SK-N-SH treated with all-trans-retinoic acid at 6 μM for 48 hours (cell line): ENCODE measurements around the gene SPACA1.

ENCODE experiments used
- ATAC-seq: fragments of 200-7000 bp; cut with Tn5 transposase; 3 replicates; pipeline ENCODE4 v1.9.1; 2020; ENCODE audit warnings: mild to moderate bottlenecking, moderate library complexity
- BACH2 ChIP-seq: fragments of 250-450 bp; sonication (Bioruptor Pico); IDR thresholded peaks from 2 replicates; pipeline ENCODE4 v1.9.0; 2021; ENCODE audit warnings: mild to moderate bottlenecking, borderline replicate concordance
- CSDC2 ChIP-seq: fragments of 250-450 bp; sonication (Bioruptor Pico); IDR thresholded peaks from 2 replicates; pipeline ENCODE4 v1.5.0; 2020; ENCODE audit warnings: mild to moderate bottlenecking, moderate library complexity
- ESRRG ChIP-seq: fragments of 250-450 bp; sonication (Bioruptor Pico); IDR thresholded peaks from 2 replicates; pipeline ENCODE4 v1.6.1; 2021; ENCODE audit warnings: mild to moderate bottlenecking
- GLIS3 ChIP-seq: fragments of 250-450 bp; sonication (Bioruptor Pico); IDR thresholded peaks from 2 replicates; pipeline ENCODE4 v1.5.0; 2020; ENCODE audit warnings: mild to moderate bottlenecking, moderate library complexity
- ISL1 ChIP-seq: fragments of 250-450 bp; sonication (Bioruptor Pico); IDR thresholded peaks from 2 replicates; pipeline ENCODE4 v2.1.2; 2022; ENCODE audit warnings: mild to moderate bottlenecking, moderate library complexity
- OSR1 ChIP-seq: fragments of 250-450 bp; sonication (Bioruptor Pico); IDR thresholded peaks from 2 replicates; pipeline ENCODE4 v1.8.0; 2022; ENCODE audit warnings: moderate library complexity, mild to moderate bottlenecking, inconsistent platforms
- PATZ1 ChIP-seq: fragments of 250-450 bp; sonication (Bioruptor Pico); IDR thresholded peaks from 2 replicates; pipeline ENCODE4 v1.8.0; 2020; ENCODE audit warnings: mild to moderate bottlenecking, moderate library complexity, borderline replicate concordance
- POU6F1 ChIP-seq: fragments of 250-450 bp; sonication (Bioruptor Pico); IDR thresholded peaks from 2 replicates; pipeline ENCODE4 v1.8.0; 2021; ENCODE audit warnings: low read depth, mild to moderate bottlenecking, moderate library complexity, borderline replicate concordance
- PPARA ChIP-seq: fragments of 250-450 bp; sonication (Bioruptor Pico); IDR thresholded peaks from 2 replicates; pipeline ENCODE4 v1.5.0; 2020; ENCODE audit warnings: mild to moderate bottlenecking, borderline replicate concordance
- RARB ChIP-seq: fragments of 250-450 bp; sonication (Bioruptor Pico); IDR thresholded peaks from 2 replicates; pipeline ENCODE4 v1.8.0; 2021; ENCODE audit warnings: mild to moderate bottlenecking, moderate library complexity
- TCF4 ChIP-seq: fragments of 250-450 bp; sonication (Bioruptor Pico); IDR thresholded peaks from 2 replicates; pipeline ENCODE4 v1.8.0; 2021; ENCODE audit warnings: mild to moderate bottlenecking, moderate library complexity, borderline replicate concordance
- TOX ChIP-seq: fragments of 250-450 bp; sonication (Bioruptor Pico); IDR thresholded peaks from 2 replicates; pipeline ENCODE4 v1.8.0; 2021; ENCODE audit warnings: mild to moderate bottlenecking, moderate library complexity, borderline replicate concordance
- ZC3H10 ChIP-seq: fragments of 250-450 bp; sonication (Bioruptor Pico); IDR thresholded peaks from 2 replicates; pipeline ENCODE4 v1.5.1; 2021; ENCODE audit warnings: mild to moderate bottlenecking, moderate library complexity
- ZFP3 ChIP-seq: fragments of 250-450 bp; sonication (Bioruptor Pico); IDR thresholded peaks from 2 replicates; pipeline ENCODE4 v1.5.0; 2020; ENCODE audit warnings: mild to moderate bottlenecking, moderate library complexity
- ZNF565 ChIP-seq: fragments of 450-650 bp; formaldehyde crosslinking; conservative IDR thresholded peaks from 2 replicates; pipeline ENCODE4 v1.5.0; 2020; ENCODE audit warnings: low read depth, mild to moderate bottlenecking, moderate library complexity
- ZNF8 ChIP-seq: fragments of 450-650 bp; formaldehyde crosslinking; IDR thresholded peaks from 2 replicates; pipeline ENCODE4 v1.5.0; 2020; ENCODE audit warnings: mild to moderate bottlenecking, moderate library complexity
- TF ChIP-seq, protein P1 (sequence below): fragments of 250-450 bp; sonication (Bioruptor Pico); IDR thresholded peaks from 2 replicates; pipeline ENCODE4 v1.5.1; 2020; ENCODE audit warnings: low read depth, mild to moderate bottlenecking, moderate library complexity
- TF ChIP-seq, protein P2 (sequence below): fragments of 250-450 bp; sonication (Bioruptor Pico); IDR thresholded peaks from 2 replicates; pipeline ENCODE4 v1.5.0; 2020; ENCODE audit warnings: mild to moderate bottlenecking, moderate library complexity

SPACA1 gene

DNA sequence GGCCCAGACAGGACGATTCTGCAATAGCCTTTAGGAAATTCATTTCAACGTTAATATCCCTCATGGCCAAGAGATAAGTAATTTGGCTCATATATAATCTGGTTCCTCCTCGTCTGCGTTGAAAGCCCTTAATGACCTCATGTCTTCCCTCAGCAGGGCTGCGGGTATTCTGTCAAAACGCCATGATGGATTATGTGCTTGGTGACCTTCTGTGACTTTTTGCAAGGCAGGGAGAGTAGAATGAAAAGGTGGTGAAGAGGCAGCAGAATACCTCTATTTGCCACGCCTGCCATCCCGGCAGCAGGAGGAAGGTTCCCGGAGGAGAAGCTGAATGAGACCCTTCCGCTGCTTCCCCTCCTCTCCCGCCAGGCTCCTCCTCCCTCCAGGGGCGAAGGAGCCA, 41.1 kb upstream of the SPACA1 start:
- no peak for TF ChIP-seq GLIS3 (CRISPR knock-in tag)
- no peak for TF ChIP-seq PATZ1 (CRISPR knock-in tag)
- TF ChIP-seq, protein P1, sequence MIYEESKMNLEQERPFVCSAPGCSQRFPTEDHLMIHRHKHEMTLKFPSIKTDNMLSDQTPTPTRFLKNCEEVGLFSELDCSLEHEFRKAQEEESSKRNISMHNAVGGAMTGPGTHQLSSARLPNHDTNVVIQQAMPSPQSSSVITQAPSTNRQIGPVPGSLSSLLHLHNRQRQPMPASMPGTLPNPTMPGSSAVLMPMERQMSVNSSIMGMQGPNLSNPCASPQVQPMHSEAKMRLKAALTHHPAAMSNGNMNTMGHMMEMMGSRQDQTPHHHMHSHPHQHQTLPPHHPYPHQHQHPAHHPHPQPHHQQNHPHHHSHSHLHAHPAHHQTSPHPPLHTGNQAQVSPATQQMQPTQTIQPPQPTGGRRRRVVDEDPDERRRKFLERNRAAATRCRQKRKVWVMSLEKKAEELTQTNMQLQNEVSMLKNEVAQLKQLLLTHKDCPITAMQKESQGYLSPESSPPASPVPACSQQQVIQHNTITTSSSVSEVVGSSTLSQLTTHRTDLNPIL (CRISPR knock-in tag): no peak
- TF ChIP-seq ZNF565 (CRISPR knock-in tag): no peak
- no peak for ATAC-seq

DNA sequence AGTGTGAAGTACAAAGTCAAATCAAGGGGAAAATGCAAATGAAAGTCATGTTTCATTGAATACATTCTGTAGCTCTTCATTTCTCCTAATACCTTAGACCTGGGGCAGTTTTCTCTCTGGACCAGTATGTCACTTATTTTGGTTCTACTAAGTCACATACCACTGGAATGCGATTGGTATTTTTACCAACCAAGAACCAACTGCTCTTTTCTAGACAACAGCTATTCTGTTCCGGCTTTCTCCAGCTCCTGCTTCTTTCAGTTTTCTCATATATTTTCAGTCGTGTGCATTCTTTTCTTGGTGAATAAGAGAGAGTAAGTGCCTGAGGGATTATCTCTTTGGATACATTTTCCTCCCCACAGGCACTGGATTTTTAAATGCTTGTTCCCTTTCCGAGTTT, 39.2 kb upstream of the SPACA1 start:
- no peak for ATAC-seq
- TF ChIP-seq TCF4 (CRISPR knock-in tag): no peak
- TF ChIP-seq ESRRG (CRISPR knock-in tag): no peak
- TF ChIP-seq CSDC2 (CRISPR knock-in tag): no peak
- no peak for TF ChIP-seq ZNF8 (CRISPR knock-in tag)
- TF ChIP-seq OSR1: no peak
- no peak for TF ChIP-seq PPARA (CRISPR knock-in tag)
- no peak for TF ChIP-seq TOX (CRISPR knock-in tag)
- no peak for TF ChIP-seq ZNF565 (CRISPR knock-in tag)
- TF ChIP-seq, protein P1 (CRISPR knock-in tag): no peak
- TF ChIP-seq GLIS3 (CRISPR knock-in tag): no peak

- TF ChIP-seq ZC3H10: no peak
- no peak for TF ChIP-seq BACH2 (CRISPR knock-in tag)
- no peak for TF ChIP-seq PPARA (CRISPR knock-in tag)
- TF ChIP-seq CSDC2 (CRISPR knock-in tag): no peak
- TF ChIP-seq, protein P1 (CRISPR knock-in tag): no peak
- TF ChIP-seq TCF4 (CRISPR knock-in tag): no peak
- TF ChIP-seq, protein P2, sequence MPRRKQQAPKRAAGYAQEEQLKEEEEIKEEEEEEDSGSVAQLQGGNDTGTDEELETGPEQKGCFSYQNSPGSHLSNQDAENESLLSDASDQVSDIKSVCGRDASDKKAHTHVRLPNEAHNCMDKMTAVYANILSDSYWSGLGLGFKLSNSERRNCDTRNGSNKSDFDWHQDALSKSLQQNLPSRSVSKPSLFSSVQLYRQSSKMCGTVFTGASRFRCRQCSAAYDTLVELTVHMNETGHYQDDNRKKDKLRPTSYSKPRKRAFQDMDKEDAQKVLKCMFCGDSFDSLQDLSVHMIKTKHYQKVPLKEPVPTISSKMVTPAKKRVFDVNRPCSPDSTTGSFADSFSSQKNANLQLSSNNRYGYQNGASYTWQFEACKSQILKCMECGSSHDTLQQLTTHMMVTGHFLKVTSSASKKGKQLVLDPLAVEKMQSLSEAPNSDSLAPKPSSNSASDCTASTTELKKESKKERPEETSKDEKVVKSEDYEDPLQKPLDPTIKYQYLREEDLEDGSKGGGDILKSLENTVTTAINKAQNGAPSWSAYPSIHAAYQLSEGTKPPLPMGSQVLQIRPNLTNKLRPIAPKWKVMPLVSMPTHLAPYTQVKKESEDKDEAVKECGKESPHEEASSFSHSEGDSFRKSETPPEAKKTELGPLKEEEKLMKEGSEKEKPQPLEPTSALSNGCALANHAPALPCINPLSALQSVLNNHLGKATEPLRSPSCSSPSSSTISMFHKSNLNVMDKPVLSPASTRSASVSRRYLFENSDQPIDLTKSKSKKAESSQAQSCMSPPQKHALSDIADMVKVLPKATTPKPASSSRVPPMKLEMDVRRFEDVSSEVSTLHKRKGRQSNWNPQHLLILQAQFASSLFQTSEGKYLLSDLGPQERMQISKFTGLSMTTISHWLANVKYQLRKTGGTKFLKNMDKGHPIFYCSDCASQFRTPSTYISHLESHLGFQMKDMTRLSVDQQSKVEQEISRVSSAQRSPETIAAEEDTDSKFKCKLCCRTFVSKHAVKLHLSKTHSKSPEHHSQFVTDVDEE (CRISPR knock-in tag): no peak
- ATAC-seq: no peak
Measured at GRCh38 chr6:88008831-88009231, 38.8 kb upstream of the SPACA1 start.

DNA sequence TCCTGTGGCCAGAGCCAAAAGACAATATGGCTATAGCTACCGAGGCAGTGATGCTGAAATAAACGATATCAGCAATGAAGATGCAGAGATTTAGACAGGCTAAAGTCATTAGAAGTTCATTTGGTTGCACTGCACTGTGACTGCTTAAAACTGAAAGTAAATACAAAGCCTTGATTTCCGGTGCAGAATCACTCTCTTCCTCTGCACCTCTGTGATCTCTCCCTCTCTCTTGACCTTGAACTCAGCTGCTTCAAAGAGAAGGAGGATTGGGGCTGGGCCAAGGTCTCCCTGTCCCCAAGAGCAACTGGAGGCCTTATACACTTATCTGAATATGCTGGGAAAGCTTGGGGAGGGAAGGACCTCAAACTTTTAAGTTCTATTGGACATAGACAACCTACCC, 34.6 kb upstream of the SPACA1 start:
- no peak for TF ChIP-seq ISL1
- TF ChIP-seq, all 23 proteins: peak for 0
- 0 out of 3 replicates have a peak, but pooled peaks have one; percentile 25 for ATAC-seq

DNA sequence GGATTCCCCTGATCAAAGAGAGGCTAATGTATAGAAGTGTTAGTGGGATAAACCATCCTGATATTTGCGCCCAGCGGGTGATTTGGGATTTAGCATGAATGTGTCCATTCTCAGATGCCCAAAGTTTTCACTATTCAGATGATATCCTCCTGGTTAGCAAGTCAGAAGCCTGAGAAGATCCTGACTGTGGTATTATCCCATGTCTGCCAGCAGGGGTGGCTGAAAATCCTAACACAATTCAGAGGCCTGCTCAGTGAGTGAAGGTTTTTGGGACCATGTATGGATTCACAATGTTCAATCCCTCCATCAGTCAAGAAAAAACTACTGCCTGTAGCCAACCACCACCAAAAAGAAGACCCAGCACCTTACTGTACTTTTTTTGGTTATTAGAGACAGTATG, 34.1 kb upstream of the SPACA1 start:
- ATAC-seq: peak; percentile 54; the same call in 1 of the 3 replicates
- TF ChIP-seq PPARA (CRISPR knock-in tag) (no peak), ISL1 (no peak), OSR1 (no peak), POU6F1 (CRISPR knock-in tag) (no peak), ZFP3 (no peak), RARB (no peak), TCF4 (CRISPR knock-in tag) (no peak)
